MM.1S (cell line): Measurements from ENCODE around the gene VSIG10L.

ENCODE experiments used
- DNase-seq: peaks from one replicate; pipeline ENCODE4 v3.0.0-alpha.2; 2015
- H2AFZ ChIP-seq: fragments of 300-600 bp; sonication (generic); 2 replicates; pipeline ENCODE4 v1.6.0; 2016; ENCODE audit warnings: antibody characterized with exemption, low read length
- H3F3A ChIP-seq: fragments of 300-600 bp; sonication (generic); 2 replicates; pipeline ENCODE4 v1.6.1; 2016; ENCODE audit warnings: mild to moderate bottlenecking, antibody characterized with exemption, low read length, moderate library complexity, mixed read lengths; ENCODE audit not compliant: insufficient read depth
- H3K27ac ChIP-seq: fragments of 300-600 bp; sonication (generic); 2 replicates; pipeline ENCODE4 v1.5.1; 2016; ENCODE audit warnings: mild to moderate bottlenecking, low read length
- H3K27me3 ChIP-seq: fragments of 300-600 bp; sonication (generic); replicated peaks from 2 replicates; pipeline ENCODE4 v1.6.0; 2016; ENCODE audit warnings: low read length; ENCODE audit not compliant: insufficient read depth
- H3K36me3 ChIP-seq: fragments of 300-600 bp; sonication (generic); replicated peaks from 2 replicates; pipeline ENCODE4 v1.6.1; 2016; ENCODE audit warnings: mild to moderate bottlenecking, low read length, mixed read lengths; ENCODE audit not compliant: insufficient read depth
- H3K4me1 ChIP-seq: fragments of 300-600 bp; sonication (generic); 2 replicates; pipeline ENCODE4 v1.6.1; 2016; ENCODE audit warnings: low read length, mixed read lengths
- H3K4me2 ChIP-seq: fragments of 300-600 bp; sonication (generic); 2 replicates; pipeline ENCODE4 v1.6.0; 2016; ENCODE audit warnings: low read depth, low read length
- H3K4me3 ChIP-seq: fragments of 300-600 bp; sonication (generic); 2 replicates; pipeline ENCODE4 v1.5.1; 2016; ENCODE audit warnings: low read length, mixed read lengths
- H3K79me2 ChIP-seq: fragments of 300-600 bp; sonication (generic); 2 replicates; pipeline ENCODE4 v1.6.1; 2016; ENCODE audit warnings: mixed run types, low read length, mixed read lengths
- H3K9ac ChIP-seq: fragments of 300-600 bp; sonication (generic); 2 replicates; pipeline ENCODE4 v1.6.1; 2016; ENCODE audit warnings: low read length, mixed read lengths
- H3K9me2 ChIP-seq: fragments of 300-600 bp; sonication (generic); replicated peaks from 2 replicates; pipeline ENCODE4 v1.6.1; 2016; ENCODE audit warnings: mild to moderate bottlenecking, low read length, mixed read lengths; ENCODE audit not compliant: insufficient read depth
- H3K9me3 ChIP-seq: fragments of 300-600 bp; sonication (generic); replicated peaks from 2 replicates; pipeline ENCODE4 v1.6.1; 2016; ENCODE audit warnings: mild to moderate bottlenecking, low read length, mixed read lengths; ENCODE audit not compliant: insufficient read depth
- H4K20me1 ChIP-seq: fragments of 300-600 bp; sonication (generic); 2 replicates; pipeline ENCODE4 v1.6.1; 2016; ENCODE audit warnings: mild to moderate bottlenecking, low read length, moderate library complexity, mixed read lengths; ENCODE audit not compliant: insufficient read depth
- CTCF ChIP-seq: fragments of 300-600 bp; sonication (generic); IDR thresholded peaks from 2 replicates; pipeline ENCODE4 v1.5.1; 2016; ENCODE audit warnings: antibody characterized with exemption, low read length, mixed read lengths
- EZH2 ChIP-seq: fragments of 300-600 bp; sonication (generic); optimal IDR thresholded peaks from 2 replicates; pipeline ENCODE3; 2017; ENCODE audit warnings: low read depth, mild to moderate bottlenecking, antibody characterized with exemption, low read length, mixed read lengths
- EZH2phosphoT487 ChIP-seq: fragments of 300-600 bp; sonication (generic); IDR thresholded peaks from 2 replicates; pipeline ENCODE4 v1.6.1; 2018; ENCODE audit warnings: antibody characterized with exemption, low read length

VSIG10L gene

GRCh38 chr19:51294977-51295375 is 47.0 kb downstream of the VSIG10L start:
- no peaks in the 10 kb centered on the region for H3K79me2 ChIP-seq
- H3K9ac ChIP-seq = no peak overlapping the region
- no peak overlapping the region for H2AFZ ChIP-seq
- no peaks in the 10 kb centered on the region for H3K4me1 ChIP-seq
- DNase-seq = no peak
- no peaks in the 10 kb centered on the region for H3K9me2 ChIP-seq
- no peak for TF ChIP-seq EZH2
- TF ChIP-seq EZH2phosphoT487 = no peak
- no peak for TF ChIP-seq CTCF
- H4K20me1 ChIP-seq = no peaks in the 10 kb centered on the region
- no peak overlapping the region for H3K4me2 ChIP-seq
- no peaks in the 10 kb centered on the region for H3K9me3 ChIP-seq
- no peak overlapping the region for H3K27ac ChIP-seq
- no peaks in the 10 kb centered on the region for H3F3A ChIP-seq
- H3K36me3 ChIP-seq = no peaks in the 10 kb centered on the region
- H3K27me3 ChIP-seq = no peaks in the 10 kb centered on the region
- H3K4me3 ChIP-seq = no peak overlapping the region

DNA sequence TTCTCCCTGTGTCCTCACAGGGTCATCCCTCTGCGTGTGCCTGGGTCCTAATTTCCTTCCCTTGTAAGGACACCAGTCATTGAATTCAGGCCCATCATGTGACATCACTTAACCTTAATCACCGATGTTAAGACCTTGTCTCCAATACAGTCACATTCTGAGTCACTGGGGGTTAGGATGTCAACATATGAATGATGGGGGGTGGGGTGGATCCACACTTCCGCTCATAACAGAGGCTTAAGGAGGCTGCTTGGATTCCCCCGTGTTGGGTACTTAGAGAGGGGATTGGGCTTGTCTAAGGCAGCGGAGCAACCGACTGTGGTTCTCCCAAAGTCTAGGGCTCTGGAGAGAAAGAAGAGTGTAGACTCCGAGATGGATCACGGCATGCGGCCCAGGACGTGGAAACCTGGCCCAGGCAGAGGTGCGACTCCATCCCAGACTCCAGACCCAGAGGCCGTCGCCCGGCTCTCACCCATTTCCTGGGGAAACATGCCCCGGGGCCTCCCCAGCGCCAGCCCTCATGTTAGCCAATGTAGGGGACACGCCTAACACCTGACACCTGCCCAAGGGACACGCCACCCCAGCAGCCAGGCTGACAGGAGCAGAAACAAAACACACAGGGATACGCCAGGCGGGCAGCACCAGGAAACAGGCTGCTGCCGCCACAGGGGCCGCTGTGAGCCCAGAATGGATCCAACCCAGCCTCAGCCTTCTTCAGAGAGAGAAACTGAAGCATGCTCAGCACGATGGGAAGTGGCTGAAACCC is 47.5 kb downstream of the VSIG10L start:
- Histone ChIP-seq H3K4me2 (no peak overlapping the region), H3K4me1 (no peaks in the 10 kb centered on the region), H4K20me1 (no peaks in the 10 kb centered on the region), H3K36me3 (no peaks in the 10 kb centered on the region), H3K4me3 (no peak overlapping the region), H3F3A (no peaks in the 10 kb centered on the region), H3K9me2 (no peaks in the 10 kb centered on the region), H3K9me3 (no peaks in the 10 kb centered on the region), H3K27me3 (no peaks in the 10 kb centered on the region), H3K9ac (no peak overlapping the region), H3K79me2 (no peaks in the 10 kb centered on the region), H2AFZ (no peak overlapping the region), H3K27ac (no peak overlapping the region)
- TF ChIP-seq EZH2 (no peak), CTCF (no peak), EZH2phosphoT487 (no peak)
- no peak for DNase-seq

- H4K20me1 ChIP-seq = no peaks in the 10 kb centered on the region
- no peaks in the 10 kb centered on the region for H3F3A ChIP-seq
Observed at GRCh38 chr19:51293571-51294210, 48.2 kb downstream of the VSIG10L start.

More at GRCh38 chr19:51293571-51294210, 48.2 kb downstream of the VSIG10L start:
- Histone ChIP-seq H3K4me2 (no peak overlapping the region), H3K9ac (no peak overlapping the region), H3K79me2 (no peaks in the 10 kb centered on the region), H3K27me3 (no peaks in the 10 kb centered on the region), H3K9me3 (no peaks in the 10 kb centered on the region), H3K9me2 (no peaks in the 10 kb centered on the region), H3K4me1 (no peaks in the 10 kb centered on the region), H3K4me3 (no peak overlapping the region), H2AFZ (no peak overlapping the region), H3K27ac (no peak overlapping the region), H3K36me3 (no peaks in the 10 kb centered on the region)
- no peak for DNase-seq
- TF ChIP-seq EZH2 (no peak), CTCF (no peak), EZH2phosphoT487 (no peak)
